Panc1 (cell line): ENCODE results near the gene HMGA1. TPM values are rescaled to one million over a fixed set of nuclear protein-coding genes. Genes with fewer than 3 reads are reported as not detected.

Source experiments
- ATAC-seq: fragments of 200-7000 bp; cut with Tn5 transposase; 2 replicates; pipeline ENCODE4 v1.9.1; 2020; ENCODE audit warnings: mild to moderate bottlenecking, moderate library complexity
- BruUV-seq: library from RNA; stranded (reverse); fragments of 400-500 nt; replicated peaks from 2 replicates; lab custom pipeline; 2021; lab: Mats Ljungman, UMichigan
- CTCF ChIA-PET: fragments of 300-600 bp; sonication (Branson Sonifier 250); formaldehyde crosslinking; loops from one replicate; lab custom pipeline; 2022; ENCODE audit warnings: antibody characterized with exemption; lab: Charles Lee
- POLR2A ChIA-PET: fragments of 300-600 bp; sonication (Branson Sonifier 250); formaldehyde crosslinking; loops from one replicate; lab custom pipeline; 2022; ENCODE audit warnings: antibody characterized with exemption; lab: Charles Lee
- DNase-seq: peaks from one replicate; pipeline ENCODE4 v3.0.0-alpha.2; 2010; ENCODE audit warnings: low read depth, low spot score
- H3K27ac ChIP-seq: 2 replicates; pipeline ENCODE4 v1.5.1; 2011; ENCODE audit warnings: mild to moderate bottlenecking, low read length, inconsistent platforms
- H3K27me3 ChIP-seq: fragments of 200-500 bp; sonication (Bioruptor generic); 2 replicates; pipeline ENCODE4 v1.6.0; 2014; ENCODE audit warnings: low read length, inconsistent platforms; ENCODE audit not compliant: control insufficient read depth, insufficient read depth
- H3K36me3 ChIP-seq: fragments of 200-500 bp; sonication (Bioruptor generic); 2 replicates; pipeline ENCODE4 v1.5.1; 2014; ENCODE audit warnings: inconsistent platforms, mild to moderate bottlenecking, low read length, moderate library complexity; ENCODE audit not compliant: control insufficient read depth, insufficient read depth
- H3K4me1 ChIP-seq: 2 replicates; pipeline ENCODE4 v1.5.1; 2011; ENCODE audit warnings: inconsistent platforms, mild to moderate bottlenecking, low read length, moderate library complexity; ENCODE audit not compliant: control insufficient read depth, insufficient read depth
- H3K4me3 ChIP-seq, 2 experiments: 2 replicates each; pipeline ENCODE4 v1.5.1; 2011 to 2012; ENCODE audit warnings: low read depth in 2 of 2, low read length in 2 of 2, mild to moderate bottlenecking in 2 of 2, inconsistent platforms in 1 of 2, moderate library complexity in 1 of 2
- H3K9me3 ChIP-seq: fragments of 200-500 bp; sonication (Bioruptor generic); 2 replicates; pipeline ENCODE4 v1.5.1; 2014; ENCODE audit warnings: low read depth, mild to moderate bottlenecking, inconsistent platforms, low read length, moderate library complexity; ENCODE audit not compliant: control insufficient read depth, insufficient read depth
- CTCF ChIP-seq: fragments of 450-650 bp; IDR thresholded peaks from 2 replicates; pipeline ENCODE4 v1.5.1; 2017; ENCODE audit warnings: mild to moderate bottlenecking
- REST ChIP-seq, 2 experiments: IDR thresholded peaks; 2 replicates each; pipeline ENCODE4 v1.6.1; 2011 to 2012; ENCODE audit warnings: low read depth in 2 of 2, control low read depth in 1 of 2, low read length in 1 of 2, mild to moderate bottlenecking in 1 of 2, moderate library complexity in 1 of 2; ENCODE audit not compliant: insufficient read depth in 1 of 2
- SIN3A ChIP-seq: IDR thresholded peaks from 2 replicates; pipeline ENCODE4 v1.6.1; 2012; ENCODE audit warnings: low read depth, mild to moderate bottlenecking, low read length, moderate library complexity, borderline replicate concordance; ENCODE audit not compliant: insufficient read depth
- TCF7L2 ChIP-seq: IDR thresholded peaks from 2 replicates; pipeline ENCODE4 v1.6.1; 2011; ENCODE audit warnings: mild to moderate bottlenecking, low read depth, low read length, inconsistent platforms
- in situ Hi-C: cut with HindIII; loops from 2 replicates; pipeline ENCODE4 v1.10.0; 2016; ENCODE audit warnings: low sequenced_read_pairs, low pct_unique_long_range_greater_than_20kb
- intact Hi-C: fragments of 100-400 bp; cut with micrococcal nuclease; formaldehyde crosslinking; loops from one replicate; pipeline ENCODE4 v1.10.0; 2022; ENCODE audit not compliant: unreplicated experiment
- total RNA-seq: library from RNA; stranded (reverse); gene quantifications from one replicate; pipeline ENCODE4 v1.2.1, GENCODE V29; 2021; ENCODE audit not compliant: unreplicated experiment

Gene HMGA1
- total RNA-seq, 1 experiment from 2014 or later = 444 TPM

GRCh38 chr6:34195726-34196115, 41.0 kb upstream of the HMGA1 start:
- ChIA-PET POLR2A (interaction anchor here (0.8 kb wide), 1 partner anchor 48 kb away, joined by 8 read pairs; no protein-coding TSS in a partner anchor), CTCF (interaction anchor here (0.6 to 1.7 kb wide), 6 partner anchors 28 to 429 kb away, joined by 3 to 21 read pairs (median 4); partner anchors contain the start of gene SMIM29)
- Histone ChIP-seq H3K9me3 (no peaks in the 10 kb centered on the region), H3K27ac (no peak overlapping the region), H3K36me3 (no peaks in the 10 kb centered on the region), H3K27me3 (no peaks in the 10 kb centered on the region), H3K4me1 (no peaks in the 10 kb centered on the region), H3K4me3 (peak overlapping the region in 1 of 2 experiments; percentile 56; a peak in 1 of 4 replicates)
- BruUV-seq = no TSS peak
- DNase-seq (no peak), ATAC-seq (peak; percentile 19)
- intact Hi-C loops (loop anchor here (5.0 kb wide), 1 partner anchor 47 kb away; no protein-coding TSS in a partner anchor), in situ Hi-C loops (no loop called here)
- TF ChIP-seq REST (IDR thresholded peaks at IDR 0.05; ENCODE audit: insufficient read depth in 1 of 2, low read depth in 2 of 2, low read length in 1 of 2) (no peak), CTCF (no peak), TCF7L2 (no peak)

- peak; percentile 97 for ATAC-seq
- peak overlapping the region; percentile 52 for H3K27ac ChIP-seq
- no peaks in the 10 kb centered on the region for H3K4me1 ChIP-seq
- in situ Hi-C loops (no loop called here), intact Hi-C loops (loop anchor here (5.0 kb wide), 1 partner anchor 46 kb away; no protein-coding TSS in a partner anchor)
- no TSS peak for BruUV-seq
- H3K27me3 ChIP-seq = no peaks in the 10 kb centered on the region
- POLR2A ChIA-PET = interaction anchor here (0.8 kb wide), 1 partner anchor 48 kb away, joined by 8 read pairs; no protein-coding TSS in a partner anchor
- DNase-seq = peak; percentile 18
- peak overlapping the region; percentile 31 to 56 for H3K4me3 ChIP-seq
- CTCF ChIA-PET = interaction anchor here (0.5 to 1.7 kb wide), 6 partner anchors 28 to 429 kb away, joined by 3 to 21 read pairs (median 4); partner anchors contain the start of gene SMIM29
- H3K9me3 ChIP-seq = no peaks in the 10 kb centered on the region
- 0 out of 4 replicates have a peak, but pooled peaks of 1 of the 2 experiments have one; percentile 49 for TF ChIP-seq REST (IDR thresholded peaks at IDR 0.05; ENCODE audit: insufficient read depth in 1 of 2, low read depth in 2 of 2, low read length in 1 of 2)
- TF ChIP-seq CTCF = peak; percentile 99
- TF ChIP-seq SIN3A = no peak
- H3K36me3 ChIP-seq = no peaks in the 10 kb centered on the region
Measured at GRCh38 chr6:34196116-34196832, 40.4 kb upstream of the HMGA1 start.
